B cell (primary cell): ENCODE results near the gene IGFN1. TPM values are rescaled to one million over a fixed set of nuclear protein-coding genes. Genes with fewer than 3 reads are reported as not detected.

Source experiments
- ATAC-seq: fragments of 200-7000 bp; cut with Tn5 transposase; one replicate; pipeline ENCODE4 v1.10.0; 2021; ENCODE audit warnings: low read depth, mild to moderate bottlenecking, moderate number of reproducible peaks, moderate library complexity
- CTCF ChIA-PET: fragments of 350-600 bp; sonication (Branson Sonifier 250); formaldehyde crosslinking; loops from one replicate; lab custom pipeline; 2021; ENCODE audit warnings: antibody characterized with exemption, inconsistent platforms; lab: Charles Lee
- POLR2A ChIA-PET: fragments of 350-600 bp; sonication (Branson Sonifier 250); formaldehyde crosslinking; loops from one replicate; lab custom pipeline; 2021; ENCODE audit warnings: antibody characterized with exemption; lab: Charles Lee
- DNase-seq: peaks from one replicate; pipeline ENCODE4 v3.0.0; 2013
- H2AFZ ChIP-seq: 2 replicates; pipeline ENCODE4 v1.6.1; 2012; ENCODE audit warnings: mild to moderate bottlenecking, low read depth, low read length; ENCODE audit not compliant: insufficient read depth, poor library complexity, severe bottlenecking
- H3K27ac ChIP-seq, 2 donors: 1 replicate in 1 of 2; 2 replicates in 1 of 2; pipeline ENCODE4 v1.5.1; 2012 to 2013; ENCODE audit warnings: low read length in 2 of 2, mild to moderate bottlenecking in 2 of 2, moderate library complexity in 1 of 2
- H3K27me3 ChIP-seq, 4 experiments: fragments of 200-600 bp in 1 of 4; sonication (generic) in 1 of 4; replicated peaks in 1 of 4; 1 replicate in 2 of 4; 2 replicates in 2 of 4; pipeline versions ENCODE4 v1.6.1 to v1.7.0; 2013 to 2016; ENCODE audit warnings: low read length in 3 of 4, mild to moderate bottlenecking in 2 of 4, mixed read lengths in 1 of 4, moderate library complexity in 1 of 4; ENCODE audit not compliant: insufficient read depth in 4 of 4, control insufficient read depth in 3 of 4; ENCODE audit errors: control extremely low read depth in 1 of 4
- H3K36me3 ChIP-seq, 2 experiments: replicated peaks in 1 of 2; 1 replicate in 1 of 2; 2 replicates in 1 of 2; pipeline versions ENCODE4 v1.6.1 to v1.7.1; 2013; ENCODE audit warnings: low read length in 1 of 2; ENCODE audit not compliant: insufficient read depth in 2 of 2, control insufficient read depth in 1 of 2; ENCODE audit errors: control extremely low read depth in 1 of 2, extremely low read depth in 1 of 2
- H3K4me1 ChIP-seq, 2 donors: fragments of 200-600 bp in 1 of 2; sonication (generic) in 1 of 2; 1 replicate in 1 of 2; 2 replicates in 1 of 2; pipeline versions ENCODE4 v1.5.1 to v1.6.1; 2013 to 2017; ENCODE audit warnings: low read length in 2 of 2; ENCODE audit not compliant: control insufficient read depth in 2 of 2, insufficient read depth in 2 of 2
- H3K4me2 ChIP-seq: replicated peaks from 2 replicates; pipeline ENCODE3; 2012; ENCODE audit warnings: mild to moderate bottlenecking, low read depth, low read length; ENCODE audit not compliant: poor library complexity, severe bottlenecking
- H3K4me3 ChIP-seq, 5 experiments: fragments of 200-600 bp in 1 of 5; sonication (generic) in 1 of 5; 1 replicate in 3 of 5; 2 replicates in 2 of 5; pipeline versions ENCODE4 v1.5.1 to v1.7.0; 2011 to 2016; ENCODE audit warnings: low read length in 4 of 5, mild to moderate bottlenecking in 4 of 5, low read depth in 2 of 5, control low read depth in 1 of 5, moderate library complexity in 1 of 5; ENCODE audit not compliant: insufficient read depth in 1 of 5; ENCODE audit errors: control extremely low read depth in 1 of 5, extremely low read depth in 1 of 5
- H3K79me2 ChIP-seq: fragments of 200-600 bp; sonication (generic); one replicate; pipeline ENCODE4 v1.6.0; 2016; ENCODE audit warnings: low read length; ENCODE audit not compliant: control insufficient read depth, insufficient read depth
- H3K9ac ChIP-seq: fragments of 200-600 bp; sonication (generic); 2 replicates; pipeline ENCODE4 v1.6.1; 2017; ENCODE audit warnings: mild to moderate bottlenecking, low read length, moderate library complexity
- H3K9me3 ChIP-seq, 3 donors: one replicate each; pipeline versions ENCODE4 v1.6.1 to v1.7.1; 2013; ENCODE audit warnings: low read length in 2 of 3; ENCODE audit not compliant: control insufficient read depth in 2 of 3, insufficient read depth in 1 of 3; ENCODE audit errors: control extremely low read depth in 1 of 3
- H4K20me1 ChIP-seq: 2 replicates; pipeline ENCODE4 v1.6.0; 2012; ENCODE audit warnings: mild to moderate bottlenecking, low read length; ENCODE audit not compliant: insufficient read depth, control insufficient read depth, poor library complexity, severe bottlenecking
- H3K27ac Mint-ChIP-seq: one replicate; pipeline ENCODE4 v1.8.0; 2021; ENCODE audit warnings: mixed read lengths
- H3K27me3 Mint-ChIP-seq: one replicate; pipeline ENCODE4 v1.8.0; 2021; ENCODE audit warnings: mixed read lengths
- H3K4me1 Mint-ChIP-seq: one replicate; pipeline ENCODE4 v1.8.0; 2021; ENCODE audit warnings: mixed read lengths
- H3K4me3 Mint-ChIP-seq: one replicate; pipeline ENCODE4 v1.8.0; 2021; ENCODE audit warnings: mixed read lengths
- H3K9me3 Mint-ChIP-seq: one replicate; pipeline ENCODE4 v1.8.0; 2022; ENCODE audit warnings: mixed read lengths; ENCODE audit not compliant: insufficient read depth
- EZH2 ChIP-seq: IDR thresholded peaks from 2 replicates; pipeline ENCODE4 v1.6.1; 2012; ENCODE audit warnings: borderline replicate concordance, low read depth, mild to moderate bottlenecking, moderate library complexity, low read length; ENCODE audit not compliant: insufficient read depth, poor library complexity, severe bottlenecking
- WGBS: methylation state at CpG from one replicate; pipeline ENCODE4 v1.1.5; 2013; ENCODE audit warnings: missing lambda C conversion rate; ENCODE audit not compliant: insufficient coverage; 5-methylcytosine and 5-hydroxymethylcytosine counted together
- intact Hi-C: fragments of 100-400 bp; cut with micrococcal nuclease; formaldehyde crosslinking; loops from one replicate; pipeline ENCODE4 v1.10.0; 2022
- polyA plus RNA-seq: library from polyadenylated mRNA; depleted of rRNA; stranded (reverse); fragments of >200 nt; gene quantifications from 2 replicates; pipeline ENCODE4 v1.2.3, GENCODE V29; 2012
- total RNA-seq, 2 donors: library from RNA; stranded (reverse); fragments of 120-200 nt in 1 of 2; gene quantifications; 1 replicate in 1 of 2; 2 replicates in 1 of 2; pipeline versions ENCODE4 v1.2.3 to v1.2.4, GENCODE V29; 2013 to 2022
- TF ChIP-seq, protein P1 (sequence below): fragments of 200-600 bp; IDR thresholded peaks from one replicate; pipeline ENCODE4 v1.8.0; 2022; ENCODE audit warnings: antibody characterized with exemption, mild to moderate bottlenecking

The IGFN1 gene
- total and polyA plus RNA-seq, 2 donors (not counting 1 experiment from before 2014, with no cell fraction given), result not detected

DNA sequence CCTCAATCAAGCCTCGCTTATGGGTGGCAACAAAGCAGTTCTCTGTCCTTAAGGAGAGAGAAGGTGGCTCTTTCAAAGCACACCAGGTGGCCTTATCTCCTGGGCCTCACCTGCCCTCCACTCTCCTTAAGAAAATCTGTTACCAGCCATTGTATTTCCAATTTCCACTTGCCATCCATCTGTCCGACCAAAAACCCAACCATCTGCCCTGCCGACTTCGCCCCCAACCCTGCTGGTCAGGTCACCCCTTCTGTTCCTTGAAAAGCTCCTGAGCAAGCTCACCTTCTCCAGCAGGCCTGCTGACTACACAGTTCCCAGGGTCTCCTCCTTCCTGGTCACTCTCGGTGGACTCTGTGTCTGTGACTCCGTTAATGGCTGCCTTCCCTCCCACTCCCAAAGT, 619 bp upstream of the IGFN1 start:
- no peak for ATAC-seq
- WGBS, result 94% methylated on average over 4 of the region's 6 CpGs
- H3K27ac Mint-ChIP-seq, result no peak overlapping the region
- no peak for TF ChIP-seq EZH2
- TF ChIP-seq, protein P1, sequence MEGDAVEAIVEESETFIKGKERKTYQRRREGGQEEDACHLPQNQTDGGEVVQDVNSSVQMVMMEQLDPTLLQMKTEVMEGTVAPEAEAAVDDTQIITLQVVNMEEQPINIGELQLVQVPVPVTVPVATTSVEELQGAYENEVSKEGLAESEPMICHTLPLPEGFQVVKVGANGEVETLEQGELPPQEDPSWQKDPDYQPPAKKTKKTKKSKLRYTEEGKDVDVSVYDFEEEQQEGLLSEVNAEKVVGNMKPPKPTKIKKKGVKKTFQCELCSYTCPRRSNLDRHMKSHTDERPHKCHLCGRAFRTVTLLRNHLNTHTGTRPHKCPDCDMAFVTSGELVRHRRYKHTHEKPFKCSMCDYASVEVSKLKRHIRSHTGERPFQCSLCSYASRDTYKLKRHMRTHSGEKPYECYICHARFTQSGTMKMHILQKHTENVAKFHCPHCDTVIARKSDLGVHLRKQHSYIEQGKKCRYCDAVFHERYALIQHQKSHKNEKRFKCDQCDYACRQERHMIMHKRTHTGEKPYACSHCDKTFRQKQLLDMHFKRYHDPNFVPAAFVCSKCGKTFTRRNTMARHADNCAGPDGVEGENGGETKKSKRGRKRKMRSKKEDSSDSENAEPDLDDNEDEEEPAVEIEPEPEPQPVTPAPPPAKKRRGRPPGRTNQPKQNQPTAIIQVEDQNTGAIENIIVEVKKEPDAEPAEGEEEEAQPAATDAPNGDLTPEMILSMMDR, result no peak
- Histone ChIP-seq H3K4me1 (no peaks in the 10 kb centered on the region), H3K4me3 (no peak overlapping the region), H3K9me3 (no peaks in the 10 kb centered on the region), H3K27me3 (peaks cover 0 to 2% (median 0%) of the 10 kb centered on the region in 4 experiments), H3K9ac (no peak overlapping the region), H3K4me2 (no peak overlapping the region), H2AFZ (no peak overlapping the region), H3K79me2 (no peaks in the 10 kb centered on the region), H4K20me1 (no peaks in the 10 kb centered on the region), H3K27ac (no peak overlapping the region), H3K36me3 (no peaks in the 10 kb centered on the region)
- no peaks in the 10 kb centered on the region for H3K9me3 Mint-ChIP-seq
- intact Hi-C loops, result no loop called here
- ChIA-PET CTCF (no interaction called here), POLR2A (no interaction called here)
- H3K4me3 Mint-ChIP-seq, result no peak overlapping the region
- no peak for DNase-seq
- H3K4me1 Mint-ChIP-seq, result no peaks in the 10 kb centered on the region
- H3K27me3 Mint-ChIP-seq, result peaks cover 47% of the 10 kb centered on the region

DNA sequence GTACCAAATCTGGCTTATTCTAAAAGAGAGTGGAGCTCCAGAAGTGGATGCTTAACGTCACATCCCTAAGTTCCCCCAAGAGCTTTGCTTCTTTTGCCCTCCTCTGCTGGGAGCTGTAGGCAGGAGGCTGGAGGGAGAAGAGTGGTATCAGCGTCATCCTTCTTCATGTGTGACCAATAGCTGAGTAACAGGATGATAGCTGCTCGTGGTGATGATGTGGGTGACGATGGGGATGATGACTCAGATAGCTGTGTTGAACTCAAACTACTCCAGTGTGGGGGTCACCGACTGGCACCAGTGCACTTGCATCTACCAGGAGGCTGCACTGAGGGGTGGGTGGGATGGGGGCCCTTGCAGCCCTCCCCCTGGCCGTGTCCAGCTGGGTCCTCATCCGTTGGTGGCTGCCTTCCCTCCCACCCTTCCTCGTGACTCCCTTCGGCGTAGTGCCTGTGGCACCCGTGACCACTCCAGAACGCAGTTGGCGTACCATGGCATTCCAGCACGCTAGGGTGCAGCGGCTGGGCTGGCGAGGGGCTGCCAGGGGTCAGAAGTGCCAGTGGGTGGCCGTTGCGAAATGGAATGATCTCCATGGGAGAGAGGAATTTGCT, 1.1 kb downstream of the IGFN1 start:
- H3K4me3 ChIP-seq, result no peak overlapping the region
- TF ChIP-seq, protein P1, result no peak
- TF ChIP-seq EZH2, result no peak
- no peaks in the 10 kb centered on the region for H3K36me3 ChIP-seq
- H3K9me3 ChIP-seq, result no peaks in the 10 kb centered on the region
- H3K4me1 ChIP-seq, result no peaks in the 10 kb centered on the region
- ATAC-seq (no peak), DNase-seq (no peak)
- H2AFZ ChIP-seq, result no peak overlapping the region
- ChIA-PET CTCF (no interaction called here), POLR2A (no interaction called here)
- peaks cover 0 to 2% (median 0%) of the 10 kb centered on the region in 4 experiments for H3K27me3 ChIP-seq
- intact Hi-C loops, result no loop called here
- H3K4me2 ChIP-seq, result no peak overlapping the region
- WGBS, result 83% methylated on average over 17 of the region's 18 CpGs
- no peak overlapping the region for H3K27ac Mint-ChIP-seq
- H3K27ac ChIP-seq, result no peak overlapping the region
- H3K9ac ChIP-seq, result no peak overlapping the region
- peaks cover 46% of the 10 kb centered on the region for H3K27me3 Mint-ChIP-seq
- no peaks in the 10 kb centered on the region for H4K20me1 ChIP-seq
- H3K79me2 ChIP-seq, result no peaks in the 10 kb centered on the region
- H3K4me1 Mint-ChIP-seq, result no peaks in the 10 kb centered on the region
- no peaks in the 10 kb centered on the region for H3K9me3 Mint-ChIP-seq
- no peak overlapping the region for H3K4me3 Mint-ChIP-seq
